WTC11 (cell line): Measurements from ENCODE around the gene TRIM66.

ENCODE experiments used
- AR ChIP-seq: fragments of 250-450 bp; sonication (Bioruptor Pico); IDR thresholded peaks from 2 replicates; pipeline ENCODE4 v1.9.0; 2021; ENCODE audit warnings: mild to moderate bottlenecking
- ARID4B ChIP-seq: sonication (generic); formaldehyde crosslinking; IDR thresholded peaks from 2 replicates; pipeline ENCODE4 v1.8.0; 2023; ENCODE audit warnings: missing genetic modification reagents, mild to moderate bottlenecking, borderline replicate concordance
- ATF1 ChIP-seq: sonication (generic); formaldehyde crosslinking; IDR thresholded peaks from 2 replicates; pipeline ENCODE4 v1.8.1; 2023; ENCODE audit warnings: mild to moderate bottlenecking, moderate library complexity, missing genetic modification reagents
- CREB1 ChIP-seq: sonication (generic); formaldehyde crosslinking; IDR thresholded peaks from 2 replicates; pipeline ENCODE4 v1.8.0; 2023; ENCODE audit warnings: mild to moderate bottlenecking, missing genetic modification reagents
- CREM ChIP-seq: sonication (generic); formaldehyde crosslinking; IDR thresholded peaks from 2 replicates; pipeline ENCODE4 v1.8.1; 2022; ENCODE audit warnings: mild to moderate bottlenecking, missing genetic modification reagents, moderate library complexity
- MLX ChIP-seq: sonication (generic); formaldehyde crosslinking; IDR thresholded peaks from 2 replicates; pipeline ENCODE4 v1.8.1; 2023; ENCODE audit warnings: mild to moderate bottlenecking, missing genetic modification reagents, moderate library complexity
- NFYB ChIP-seq: sonication (generic); formaldehyde crosslinking; conservative IDR thresholded peaks from 2 replicates; pipeline ENCODE4 v1.8.0; 2022; ENCODE audit warnings: low read depth, missing genetic modification reagents
- SP1 ChIP-seq: sonication (generic); formaldehyde crosslinking; conservative IDR thresholded peaks from 2 replicates; pipeline ENCODE4 v1.8.1; 2022; ENCODE audit warnings: missing genetic modification reagents
- TP53 ChIP-seq: sonication (generic); formaldehyde crosslinking; IDR thresholded peaks from 2 replicates; pipeline ENCODE4 v1.8.1; 2023; ENCODE audit warnings: mild to moderate bottlenecking, missing genetic modification reagents
- ZNF416 ChIP-seq: fragments of 250-450 bp; sonication (Bioruptor Pico); IDR thresholded peaks from 2 replicates; pipeline ENCODE4 v1.9.0; 2021; ENCODE audit warnings: mild to moderate bottlenecking, inconsistent platforms
- TF ChIP-seq, protein P1 (sequence below): fragments of 200-600 bp; IDR thresholded peaks from 2 replicates; pipeline ENCODE4 v1.8.0; 2022; ENCODE audit warnings: antibody characterized with exemption
- TF ChIP-seq, protein P2 (sequence below): sonication (generic); formaldehyde crosslinking; IDR thresholded peaks from 2 replicates; pipeline ENCODE4 v1.8.1; 2022; ENCODE audit warnings: missing genetic modification reagents, borderline replicate concordance
- TF ChIP-seq, protein P3 (sequence below): sonication (generic); formaldehyde crosslinking; IDR thresholded peaks from 2 replicates; pipeline ENCODE4 v1.8.1; 2023; ENCODE audit warnings: mild to moderate bottlenecking, moderate library complexity, missing genetic modification reagents
- TF ChIP-seq, protein P4 (sequence below): sonication (generic); formaldehyde crosslinking; IDR thresholded peaks from 2 replicates; pipeline ENCODE4 v1.8.1; 2023; ENCODE audit warnings: mild to moderate bottlenecking, missing genetic modification reagents, moderate library complexity

- TF ChIP-seq, protein P1, sequence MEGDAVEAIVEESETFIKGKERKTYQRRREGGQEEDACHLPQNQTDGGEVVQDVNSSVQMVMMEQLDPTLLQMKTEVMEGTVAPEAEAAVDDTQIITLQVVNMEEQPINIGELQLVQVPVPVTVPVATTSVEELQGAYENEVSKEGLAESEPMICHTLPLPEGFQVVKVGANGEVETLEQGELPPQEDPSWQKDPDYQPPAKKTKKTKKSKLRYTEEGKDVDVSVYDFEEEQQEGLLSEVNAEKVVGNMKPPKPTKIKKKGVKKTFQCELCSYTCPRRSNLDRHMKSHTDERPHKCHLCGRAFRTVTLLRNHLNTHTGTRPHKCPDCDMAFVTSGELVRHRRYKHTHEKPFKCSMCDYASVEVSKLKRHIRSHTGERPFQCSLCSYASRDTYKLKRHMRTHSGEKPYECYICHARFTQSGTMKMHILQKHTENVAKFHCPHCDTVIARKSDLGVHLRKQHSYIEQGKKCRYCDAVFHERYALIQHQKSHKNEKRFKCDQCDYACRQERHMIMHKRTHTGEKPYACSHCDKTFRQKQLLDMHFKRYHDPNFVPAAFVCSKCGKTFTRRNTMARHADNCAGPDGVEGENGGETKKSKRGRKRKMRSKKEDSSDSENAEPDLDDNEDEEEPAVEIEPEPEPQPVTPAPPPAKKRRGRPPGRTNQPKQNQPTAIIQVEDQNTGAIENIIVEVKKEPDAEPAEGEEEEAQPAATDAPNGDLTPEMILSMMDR: no peak
- TF ChIP-seq, protein P2, sequence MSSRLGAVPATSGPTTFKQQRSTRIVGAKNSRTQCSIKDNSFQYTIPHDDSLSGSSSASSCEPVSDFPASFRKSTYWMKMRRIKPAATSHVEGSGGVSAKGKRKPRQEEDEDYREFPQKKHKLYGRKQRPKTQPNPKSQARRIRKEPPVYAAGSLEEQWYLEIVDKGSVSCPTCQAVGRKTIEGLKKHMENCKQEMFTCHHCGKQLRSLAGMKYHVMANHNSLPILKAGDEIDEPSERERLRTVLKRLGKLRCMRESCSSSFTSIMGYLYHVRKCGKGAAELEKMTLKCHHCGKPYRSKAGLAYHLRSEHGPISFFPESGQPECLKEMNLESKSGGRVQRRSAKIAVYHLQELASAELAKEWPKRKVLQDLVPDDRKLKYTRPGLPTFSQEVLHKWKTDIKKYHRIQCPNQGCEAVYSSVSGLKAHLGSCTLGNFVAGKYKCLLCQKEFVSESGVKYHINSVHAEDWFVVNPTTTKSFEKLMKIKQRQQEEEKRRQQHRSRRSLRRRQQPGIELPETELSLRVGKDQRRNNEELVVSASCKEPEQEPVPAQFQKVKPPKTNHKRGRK (CRISPR knock-in tag): no peak
- TF ChIP-seq, protein P3, sequence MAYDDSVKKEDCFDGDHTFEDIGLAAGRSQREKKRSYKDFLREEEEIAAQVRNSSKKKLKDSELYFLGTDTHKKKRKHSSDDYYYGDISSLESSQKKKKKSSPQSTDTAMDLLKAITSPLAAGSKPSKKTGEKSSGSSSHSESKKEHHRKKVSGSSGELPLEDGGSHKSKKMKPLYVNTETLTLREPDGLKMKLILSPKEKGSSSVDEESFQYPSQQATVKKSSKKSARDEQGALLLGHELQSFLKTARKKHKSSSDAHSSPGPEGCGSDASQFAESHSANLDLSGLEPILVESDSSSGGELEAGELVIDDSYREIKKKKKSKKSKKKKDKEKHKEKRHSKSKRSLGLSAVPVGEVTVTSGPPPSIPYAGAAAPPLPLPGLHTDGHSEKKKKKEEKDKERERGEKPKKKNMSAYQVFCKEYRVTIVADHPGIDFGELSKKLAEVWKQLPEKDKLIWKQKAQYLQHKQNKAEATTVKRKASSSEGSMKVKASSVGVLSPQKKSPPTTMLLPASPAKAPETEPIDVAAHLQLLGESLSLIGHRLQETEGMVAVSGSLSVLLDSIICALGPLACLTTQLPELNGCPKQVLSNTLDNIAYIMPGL: no peak
- TF ChIP-seq CREM: no peak
- no peak for TF ChIP-seq CREB1
- TF ChIP-seq, protein P4, sequence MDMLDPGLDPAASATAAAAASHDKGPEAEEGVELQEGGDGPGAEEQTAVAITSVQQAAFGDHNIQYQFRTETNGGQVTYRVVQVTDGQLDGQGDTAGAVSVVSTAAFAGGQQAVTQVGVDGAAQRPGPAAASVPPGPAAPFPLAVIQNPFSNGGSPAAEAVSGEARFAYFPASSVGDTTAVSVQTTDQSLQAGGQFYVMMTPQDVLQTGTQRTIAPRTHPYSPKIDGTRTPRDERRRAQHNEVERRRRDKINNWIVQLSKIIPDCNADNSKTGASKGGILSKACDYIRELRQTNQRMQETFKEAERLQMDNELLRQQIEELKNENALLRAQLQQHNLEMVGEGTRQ (CRISPR knock-in tag): no peak
- TF ChIP-seq SP1 (CRISPR knock-in tag): no peak
- TF ChIP-seq NFYB (CRISPR knock-in tag): no peak
- TF ChIP-seq ATF1 (CRISPR knock-in tag): no peak
- no peak for TF ChIP-seq ARID4B (CRISPR knock-in tag)
- TF ChIP-seq AR (CRISPR knock-in tag): no peak
- no peak for TF ChIP-seq MLX
- no peak for TF ChIP-seq ZNF416 (CRISPR knock-in tag)
- no peak for TF ChIP-seq TP53
These were observed 37.3 kb upstream of the TRIM66 start for GRCh38 chr11:8719721-8720120.
